Testis (tissue), 3 donors: ENCODE measurements around the gene GEMIN5. TPM values are rescaled to one million over a fixed set of nuclear protein-coding genes. Genes with fewer than 3 reads are reported as not detected.

Experiments
- DNase-seq: peaks from one replicate; pipeline ENCODE4 v3.0.0-alpha.2; 2019
- H3K27ac ChIP-seq, 2 donors: fragments of 200-600 bp; sonication (generic); one replicate each; pipeline ENCODE4 v1.5.1; 2019
- H3K27me3 ChIP-seq: fragments of 200-600 bp; sonication (generic); one replicate; pipeline ENCODE4 v1.5.1; 2019
- H3K36me3 ChIP-seq: fragments of 200-600 bp; sonication (generic); one replicate; pipeline ENCODE4 v1.5.1; 2017; ENCODE audit warnings: low read depth; ENCODE audit errors: missing control alignments
- H3K4me1 ChIP-seq: fragments of 200-600 bp; sonication (generic); one replicate; pipeline ENCODE4 v1.5.1; 2019
- H3K4me3 ChIP-seq, 2 donors: fragments of 200-600 bp; sonication (generic); one replicate each; pipeline ENCODE4 v1.5.1; 2017 to 2019
- H3K9me3 ChIP-seq: fragments of 200-600 bp; sonication (generic); one replicate; pipeline ENCODE4 v1.5.1; 2017
- POLR2A ChIP-seq: fragments of 450-650 bp; IDR thresholded peaks from one replicate; pipeline ENCODE4 v1.6.1; 2017; ENCODE audit warnings: antibody characterized with exemption, mild to moderate bottlenecking, moderate library complexity
- WGBS, 2 donors: methylation state at CpG; one replicate each; pipeline ENCODE4 v1.1.5; 2018; 5-methylcytosine and 5-hydroxymethylcytosine counted together
- intact Hi-C: fragments of 100-400 bp; cut with DNase I; formaldehyde crosslinking; loops from one replicate; pipeline ENCODE4 v1.15.1; 2023; ENCODE audit warnings: low total_unique reads
- polyA plus RNA-seq: library from polyadenylated mRNA; stranded (reverse); fragments of 350-450 nt; fragmentation: Illumina TruSeq; extraction: RNeasy Lipid Tissue Mini Kit (QIAGEN cat#74804); gene quantifications from one replicate; pipeline ENCODE4 v1.2.3, GENCODE V29; 2014; ENCODE audit warnings: low read depth, low replicate concordance; ENCODE audit not compliant: insufficient read depth
- total RNA-seq, 2 donors: library from RNA; depleted of rRNA; stranded (reverse); fragments of >200 nt; gene quantifications; one replicate each; pipeline ENCODE4 v1.2.3, GENCODE V29; 2016
- TF ChIP-seq, protein P1 (sequence below), 3 experiments: fragments of 450-650 bp in 2 of 3; fragments of 200-600 bp in 1 of 3; sonication (generic) in 1 of 3; IDR thresholded peaks; one replicate each; pipeline ENCODE4 v1.5.1; 2016 to 2019; ENCODE audit warnings: antibody characterized with exemption in 3 of 3, mild to moderate bottlenecking in 2 of 3, moderate library complexity in 1 of 3

The GEMIN5 gene
- total and polyA plus RNA-seq, 3 donors from 2014 or later: 15.8 to 24.7 (median 24.1) TPM

DNA sequence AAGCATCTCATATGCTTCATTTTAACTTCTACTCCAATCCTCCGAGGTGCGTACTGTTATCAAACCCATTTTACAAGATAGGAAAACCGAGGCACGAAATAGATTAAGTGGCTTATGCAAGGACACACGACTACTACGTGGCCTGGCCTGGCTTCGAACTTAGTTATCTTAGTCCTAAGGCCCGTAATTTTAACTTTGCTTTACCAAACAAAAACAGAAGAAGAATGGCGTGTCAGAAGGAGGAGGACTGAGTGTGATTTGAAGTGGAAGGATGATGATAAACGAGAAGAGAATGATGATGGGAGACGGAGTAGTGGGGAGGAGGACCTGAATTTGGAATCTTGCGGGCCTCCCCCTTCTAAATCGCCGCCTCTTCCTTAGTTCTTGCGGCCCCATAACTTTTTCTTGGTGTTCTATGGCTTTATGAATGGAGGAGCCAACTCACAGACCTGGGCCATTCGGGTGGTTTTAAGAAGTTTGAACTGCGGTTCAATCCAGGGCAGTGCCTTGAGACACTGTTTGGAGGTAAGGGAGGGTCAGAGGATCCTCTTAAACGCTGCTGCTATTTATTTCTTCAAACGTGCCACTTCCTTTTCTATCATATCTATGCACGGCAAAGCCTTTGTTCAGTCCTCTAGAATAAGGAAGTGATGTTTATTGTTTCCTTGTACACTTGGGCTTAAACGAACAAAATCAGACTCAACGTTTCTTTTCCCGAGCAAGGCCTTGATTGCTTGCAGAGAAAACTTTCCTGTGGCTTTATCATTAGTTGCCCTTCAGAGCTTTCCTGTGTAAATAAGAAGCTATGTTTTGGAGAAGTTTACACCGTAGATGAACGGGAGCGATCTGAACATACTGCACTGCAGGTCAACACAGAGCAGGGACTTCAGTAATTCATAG lies 78.8 kb downstream of the GEMIN5 start:
- no peaks in the 10 kb centered on the region for H3K36me3 ChIP-seq
- no peak for TF ChIP-seq POLR2A
- TF ChIP-seq, protein P1, sequence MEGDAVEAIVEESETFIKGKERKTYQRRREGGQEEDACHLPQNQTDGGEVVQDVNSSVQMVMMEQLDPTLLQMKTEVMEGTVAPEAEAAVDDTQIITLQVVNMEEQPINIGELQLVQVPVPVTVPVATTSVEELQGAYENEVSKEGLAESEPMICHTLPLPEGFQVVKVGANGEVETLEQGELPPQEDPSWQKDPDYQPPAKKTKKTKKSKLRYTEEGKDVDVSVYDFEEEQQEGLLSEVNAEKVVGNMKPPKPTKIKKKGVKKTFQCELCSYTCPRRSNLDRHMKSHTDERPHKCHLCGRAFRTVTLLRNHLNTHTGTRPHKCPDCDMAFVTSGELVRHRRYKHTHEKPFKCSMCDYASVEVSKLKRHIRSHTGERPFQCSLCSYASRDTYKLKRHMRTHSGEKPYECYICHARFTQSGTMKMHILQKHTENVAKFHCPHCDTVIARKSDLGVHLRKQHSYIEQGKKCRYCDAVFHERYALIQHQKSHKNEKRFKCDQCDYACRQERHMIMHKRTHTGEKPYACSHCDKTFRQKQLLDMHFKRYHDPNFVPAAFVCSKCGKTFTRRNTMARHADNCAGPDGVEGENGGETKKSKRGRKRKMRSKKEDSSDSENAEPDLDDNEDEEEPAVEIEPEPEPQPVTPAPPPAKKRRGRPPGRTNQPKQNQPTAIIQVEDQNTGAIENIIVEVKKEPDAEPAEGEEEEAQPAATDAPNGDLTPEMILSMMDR (IDR thresholded peaks at IDR 0.05): no peak
- H3K27me3 ChIP-seq: no peaks in the 10 kb centered on the region
- peaks cover 33% of the 10 kb centered on the region for H3K4me1 ChIP-seq
- peak overlapping the region; percentile 93 to 100 for H3K27ac ChIP-seq
- H3K9me3 ChIP-seq: no peaks in the 10 kb centered on the region
- no peak for DNase-seq
- H3K4me3 ChIP-seq: peak overlapping the region; percentile 92 to 94
- intact Hi-C loops: loop anchor here (5.0 kb wide), 1 partner anchor 102 kb away; the partner anchor contains the start of gene LARP1
- WGBS, 2 donors: 1% methylated on average over 26 of the region's 26 CpGs

DNA sequence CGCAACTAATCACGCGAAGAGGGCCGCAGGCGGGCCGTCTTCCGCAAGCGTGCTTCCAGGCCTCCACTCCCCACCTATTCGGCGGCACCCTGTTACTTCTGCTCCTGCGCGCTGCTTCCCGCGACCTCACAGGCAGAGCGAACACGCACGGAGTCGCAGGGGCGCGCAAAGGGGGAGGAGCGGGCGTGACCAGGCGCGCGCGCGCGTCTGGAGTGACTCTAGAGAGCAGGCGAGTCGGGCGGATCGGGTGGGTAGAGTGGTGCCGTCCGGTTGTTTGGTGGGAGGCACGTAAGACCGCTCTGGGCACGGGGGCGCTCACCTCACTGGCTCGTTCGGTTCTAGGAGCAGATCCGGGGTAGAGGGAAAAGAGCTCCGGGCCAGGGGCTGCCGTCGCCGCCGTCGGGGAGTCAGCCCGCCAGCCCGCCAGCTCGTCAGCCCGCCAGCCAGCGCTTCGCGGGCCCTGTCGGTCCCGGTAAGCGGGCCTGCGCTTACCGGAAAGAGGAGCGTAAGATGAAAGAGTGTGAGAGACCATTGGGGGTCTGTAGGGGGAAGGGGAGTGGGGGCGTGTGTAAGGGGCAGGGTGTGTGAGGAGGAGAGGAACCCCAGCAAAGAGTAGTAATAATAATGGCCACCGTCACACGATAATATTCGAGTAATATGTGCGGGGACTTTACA lies 79.6 kb downstream of the GEMIN5 start, which contains the start of gene CNOT8:
TSS of gene CNOT8 (plus strand) at position 331 of the 675 bp plus-strand sequence. CDS start 4,652 bp downstream, outside the sequence.
- Histone ChIP-seq H3K9me3 (no peaks in the 10 kb centered on the region), H3K27me3 (no peaks in the 10 kb centered on the region), H3K4me3 (peak within 1 kb of the TSS; percentile 92 to 94), H3K36me3 (no peaks in the 10 kb centered on the region), H3K27ac (peak within 1 kb of the TSS; percentile 93 to 100), H3K4me1 (peaks cover 33% of the 10 kb centered on the region)
- TF ChIP-seq, protein P1 (IDR thresholded peaks at IDR 0.05): no peak
- TF ChIP-seq POLR2A: peak; percentile 84
- intact Hi-C loops: loop anchor here (5.0 kb wide), 1 partner anchor 101 kb away; the partner anchor contains the start of gene LARP1
- peak; percentile 100 for DNase-seq
- WGBS, 2 donors: 0% methylated on average over 22 to 60 of the region's 65 CpGs

DNA sequence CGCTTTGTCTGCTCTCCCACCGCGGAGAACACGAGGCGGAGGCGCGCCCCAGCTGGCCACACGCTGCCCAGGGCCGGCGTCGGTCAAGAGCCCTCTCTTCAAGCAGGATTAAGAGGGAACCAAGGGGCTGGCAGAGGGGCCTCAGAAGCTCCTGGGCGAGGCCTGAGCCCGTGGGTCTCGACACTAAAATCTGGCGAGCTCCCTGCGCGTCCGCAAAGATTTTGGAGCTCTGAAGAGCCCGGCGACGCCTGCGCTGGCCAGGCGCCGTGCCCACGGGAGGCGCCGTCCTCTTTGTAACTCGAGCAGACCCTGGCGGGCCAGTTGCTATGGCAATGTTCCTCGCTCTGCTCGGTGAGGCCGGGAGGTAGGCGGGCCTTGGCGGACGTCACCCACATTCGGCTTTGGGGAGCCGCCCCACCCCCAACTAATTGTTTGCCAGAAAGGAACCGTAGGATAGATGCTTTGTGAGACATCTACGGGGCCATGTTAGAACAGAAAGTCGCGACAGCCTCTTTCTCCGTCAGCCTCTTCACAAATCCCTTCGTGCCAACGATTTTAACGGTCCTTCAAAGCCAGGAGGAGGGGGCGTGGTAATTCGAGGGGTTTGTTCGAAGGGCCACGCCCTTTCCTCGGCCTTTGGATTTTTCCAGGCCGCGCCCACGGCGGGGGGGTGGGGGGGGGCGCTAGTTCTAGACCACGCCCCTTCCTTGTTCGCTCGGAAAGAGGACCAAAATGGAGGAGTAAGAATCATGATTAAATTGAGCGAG lies 80.3 kb downstream of the GEMIN5 start:
- intact Hi-C loops: loop anchor here (5.0 kb wide), 1 partner anchor 100 kb away; the partner anchor contains the start of gene LARP1
- Histone ChIP-seq H3K4me3 (peak overlapping the region; percentile 92 to 94), H3K36me3 (no peaks in the 10 kb centered on the region), H3K27me3 (no peaks in the 10 kb centered on the region), H3K27ac (peak overlapping the region; percentile 93 to 100), H3K9me3 (no peaks in the 10 kb centered on the region), H3K4me1 (peaks cover 28% of the 10 kb centered on the region)
- peak; percentile 98 for DNase-seq
- TF ChIP-seq, protein P1 (IDR thresholded peaks at IDR 0.05): no peak
- TF ChIP-seq POLR2A: peak; percentile 3
- 1% methylated on average over 59 of the region's 59 CpGs; no CpG with 5 or more reads in 1 of the 2 donors for WGBS, 2 donors

DNA sequence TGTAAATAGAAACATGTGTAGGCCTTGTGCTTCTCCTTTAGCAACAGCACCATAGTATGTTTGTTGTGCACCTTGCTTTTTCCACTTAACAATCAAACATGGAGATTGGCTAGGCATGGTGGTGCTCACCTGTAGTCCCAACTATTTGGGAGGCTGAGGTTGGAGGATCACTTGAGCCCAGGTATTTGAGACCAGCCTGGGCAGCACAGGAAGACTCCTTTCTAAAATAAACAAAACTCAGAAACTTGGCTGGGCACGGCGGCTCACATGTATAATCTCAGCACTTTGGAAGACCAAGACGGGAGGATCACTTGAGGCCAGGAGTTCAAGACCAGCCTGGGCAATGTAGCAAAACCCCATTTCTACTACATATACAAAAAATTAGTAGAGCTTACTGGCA lies 86.7 kb downstream of the GEMIN5 start:
- no peak for DNase-seq
- Histone ChIP-seq H3K27me3 (no peaks in the 10 kb centered on the region), H3K9me3 (no peaks in the 10 kb centered on the region), H3K36me3 (no peaks in the 10 kb centered on the region), H3K27ac (peak overlapping the region; percentile 82 to 90), H3K4me3 (no peak overlapping the region), H3K4me1 (peaks cover 18% of the 10 kb centered on the region)
- no peak for TF ChIP-seq POLR2A
- TF ChIP-seq, protein P1 (IDR thresholded peaks at IDR 0.05): no peak
- intact Hi-C loops: no loop called here
- WGBS, 2 donors: 88 to 90% methylated on average over 3 of the region's 3 CpGs
